Measurements from ENCODE around the gene ERF.

Gene ERF

GRCh38 chr19:42287017-42287826 lies 32.3 kb upstream of the ERF start:
- TF ChIP-seq YY1 (IDR thresholded peaks at IDR 0.05; ENCODE audit: insufficient read depth, insufficient read length) = no peak
- TF ChIP-seq ZNF274 (IDR thresholded peaks at IDR 0.05; ENCODE audit: low read depth, low read length) = no peak
- Histone ChIP-seq H3K4me1 (ENCODE audit: insufficient read depth, insufficient read length) (peaks cover 32% of the 10 kb centered on the region), H3K9me3 (ENCODE audit: insufficient read depth, low read length) (no peaks in the 10 kb centered on the region), H3K27me3 (ENCODE audit: insufficient read depth, insufficient read length) (no peaks in the 10 kb centered on the region), H3K9ac (ENCODE audit: insufficient read length, low read depth) (peak overlapping the region; percentile 21), H3K36me3 (ENCODE audit: insufficient read depth, insufficient read length, low read length) (peaks cover 65% of the 10 kb centered on the region), H3K4me3 (ENCODE audit: insufficient read length, low read depth) (no peak overlapping the region)
- no peak for DNase-seq (ENCODE audit: low read depth, low spot score)

GRCh38 chr19:42286349-42287016 lies 31.6 kb upstream of the ERF start:
- no peak overlapping the region for H3K4me3 ChIP-seq (ENCODE audit: insufficient read length, low read depth)
- H3K9me3 ChIP-seq (ENCODE audit: insufficient read depth, low read length) = no peaks in the 10 kb centered on the region
- H3K9ac ChIP-seq (ENCODE audit: insufficient read length, low read depth) = peak overlapping the region; percentile 32
- peaks cover 33% of the 10 kb centered on the region for H3K4me1 ChIP-seq (ENCODE audit: insufficient read depth, insufficient read length)
- TF ChIP-seq YY1 (IDR thresholded peaks at IDR 0.05; ENCODE audit: insufficient read depth, insufficient read length) (no peak), ZNF274 (IDR thresholded peaks at IDR 0.05; ENCODE audit: low read depth, low read length) (no peak), SUZ12 (IDR thresholded peaks at IDR 0.05; ENCODE audit: extremely low read depth, insufficient read depth, insufficient read length) (no peak)
- peaks cover 58% of the 10 kb centered on the region for H3K36me3 ChIP-seq (ENCODE audit: insufficient read depth, insufficient read length, low read length)
- DNase-seq (ENCODE audit: low read depth, low spot score) = no peak
- H3K27me3 ChIP-seq (ENCODE audit: insufficient read depth, insufficient read length) = no peaks in the 10 kb centered on the region

DNA sequence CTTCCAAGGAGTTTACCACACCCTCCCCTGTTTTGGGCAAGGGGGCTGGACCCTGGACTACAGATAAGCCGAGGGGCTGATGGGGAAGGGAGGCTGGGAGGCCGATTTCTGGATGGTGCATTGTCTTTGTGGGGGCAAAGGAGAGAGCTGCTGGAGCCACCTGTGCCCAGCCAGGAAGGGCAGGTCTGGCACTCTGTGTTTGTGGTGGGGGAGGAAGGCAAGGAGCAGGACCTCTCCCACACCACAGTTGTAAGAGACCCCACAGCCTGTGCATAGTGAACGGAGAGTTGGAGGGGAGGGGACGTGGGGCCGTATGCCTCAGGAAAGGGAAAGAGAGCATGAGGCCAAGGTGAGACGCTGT lies 31.0 kb upstream of the ERF start:
- H3K27me3 ChIP-seq (ENCODE audit: insufficient read depth, insufficient read length) = no peaks in the 10 kb centered on the region
- no peak for DNase-seq (ENCODE audit: low read depth, low spot score)
- peak overlapping the region; percentile 32 for H3K9ac ChIP-seq (ENCODE audit: insufficient read length, low read depth)
- H3K9me3 ChIP-seq (ENCODE audit: insufficient read depth, low read length) = no peaks in the 10 kb centered on the region
- H3K36me3 ChIP-seq (ENCODE audit: insufficient read depth, insufficient read length, low read length) = peaks cover 53% of the 10 kb centered on the region
- TF ChIP-seq SUZ12 (IDR thresholded peaks at IDR 0.05; ENCODE audit: extremely low read depth, insufficient read depth, insufficient read length) = no peak
- TF ChIP-seq YY1 (IDR thresholded peaks at IDR 0.05; ENCODE audit: insufficient read depth, insufficient read length) = no peak
- TF ChIP-seq ZNF274 (IDR thresholded peaks at IDR 0.05; ENCODE audit: low read depth, low read length) = no peak
- H3K4me3 ChIP-seq (ENCODE audit: insufficient read length, low read depth) = no peak overlapping the region
- H3K4me1 ChIP-seq (ENCODE audit: insufficient read depth, insufficient read length) = peaks cover 31% of the 10 kb centered on the region

GRCh38 chr19:42285541-42285941 lies 30.6 kb upstream of the ERF start:
- Histone ChIP-seq H3K9ac (ENCODE audit: insufficient read length, low read depth) (peak overlapping the region; percentile 92), H3K4me3 (ENCODE audit: insufficient read length, low read depth) (peak overlapping the region; percentile 82), H3K4me1 (ENCODE audit: insufficient read depth, insufficient read length) (peaks cover 31% of the 10 kb centered on the region)

DNA sequence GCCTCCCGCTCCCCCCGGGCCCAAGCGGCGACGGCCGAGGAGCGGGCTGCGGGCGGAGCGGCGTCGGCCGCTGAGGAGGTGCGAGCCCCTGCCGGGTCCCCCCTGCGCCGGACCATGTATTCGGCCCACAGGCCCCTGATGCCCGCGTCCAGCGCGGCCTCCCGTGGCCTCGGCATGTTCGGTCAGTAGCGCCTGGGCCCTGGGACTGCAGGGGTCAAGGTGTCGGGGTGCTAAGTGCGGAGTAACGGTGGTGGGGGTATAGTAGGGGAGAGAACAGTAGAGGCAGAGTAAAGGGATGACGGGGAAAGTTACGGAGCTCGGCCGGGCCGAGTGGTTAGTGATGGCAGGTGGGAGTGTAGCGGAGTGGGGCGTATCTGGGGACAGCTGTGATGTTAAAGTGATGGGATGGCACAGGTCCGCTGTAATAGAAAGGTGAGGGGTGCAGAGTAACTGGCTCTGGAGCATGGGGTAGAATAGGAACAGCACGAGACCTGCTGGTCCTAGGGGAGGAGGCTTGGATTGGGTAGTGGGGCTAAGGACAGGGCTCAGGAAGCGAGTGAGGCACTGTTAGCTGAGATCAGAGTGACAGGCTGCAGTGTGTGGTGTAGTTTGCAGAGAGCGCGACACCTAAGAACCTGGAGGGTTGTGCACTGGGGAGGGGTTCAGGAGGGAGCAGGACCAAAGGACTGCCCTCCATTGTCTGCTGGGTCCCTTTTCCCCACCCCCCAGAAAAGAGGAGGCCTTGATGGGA lies 29.8 kb upstream of the ERF start:
- no peaks in the 10 kb centered on the region for H3K27me3 ChIP-seq (ENCODE audit: insufficient read depth, insufficient read length)
- peak overlapping the region; percentile 82 for H3K4me3 ChIP-seq (ENCODE audit: insufficient read length, low read depth)
- TF ChIP-seq YY1 (IDR thresholded peaks at IDR 0.05; ENCODE audit: insufficient read depth, insufficient read length) (no peak), SUZ12 (IDR thresholded peaks at IDR 0.05; ENCODE audit: extremely low read depth, insufficient read depth, insufficient read length) (no peak), ZNF274 (IDR thresholded peaks at IDR 0.05; ENCODE audit: low read depth, low read length) (no peak)
- no peak for DNase-seq (ENCODE audit: low read depth, low spot score)
- H3K36me3 ChIP-seq (ENCODE audit: insufficient read depth, insufficient read length, low read length) = peaks cover 41% of the 10 kb centered on the region
- H3K9me3 ChIP-seq (ENCODE audit: insufficient read depth, low read length) = no peaks in the 10 kb centered on the region
- peak overlapping the region; percentile 92 for H3K9ac ChIP-seq (ENCODE audit: insufficient read length, low read depth)
- peaks cover 28% of the 10 kb centered on the region for H3K4me1 ChIP-seq (ENCODE audit: insufficient read depth, insufficient read length)

More at GRCh38 chr19:42285541-42285941, 30.6 kb upstream of the ERF start:
- no peaks in the 10 kb centered on the region for H3K9me3 ChIP-seq (ENCODE audit: insufficient read depth, low read length)
- H3K36me3 ChIP-seq (ENCODE audit: insufficient read depth, insufficient read length, low read length) = peaks cover 49% of the 10 kb centered on the region
- no peak for TF ChIP-seq YY1 (IDR thresholded peaks at IDR 0.05; ENCODE audit: insufficient read depth, insufficient read length)
- no peak for TF ChIP-seq ZNF274 (IDR thresholded peaks at IDR 0.05; ENCODE audit: low read depth, low read length)
- TF ChIP-seq SUZ12 (IDR thresholded peaks at IDR 0.05; ENCODE audit: extremely low read depth, insufficient read depth, insufficient read length) = no peak
- no peak for DNase-seq (ENCODE audit: low read depth, low spot score)
- no peaks in the 10 kb centered on the region for H3K27me3 ChIP-seq (ENCODE audit: insufficient read depth, insufficient read length)

GRCh38 chr19:42284066-42284501 lies 29.2 kb upstream of the ERF start:
- Histone ChIP-seq H3K36me3 (ENCODE audit: insufficient read depth, insufficient read length, low read length) (peaks cover 34% of the 10 kb centered on the region), H3K9me3 (ENCODE audit: insufficient read depth, low read length) (no peaks in the 10 kb centered on the region), H3K4me3 (ENCODE audit: insufficient read length, low read depth) (peak overlapping the region; percentile 42), H3K9ac (ENCODE audit: insufficient read length, low read depth) (peak overlapping the region; percentile 64), H3K4me1 (ENCODE audit: insufficient read depth, insufficient read length) (peaks cover 31% of the 10 kb centered on the region), H3K27me3 (ENCODE audit: insufficient read depth, insufficient read length) (no peaks in the 10 kb centered on the region)
- DNase-seq (ENCODE audit: low read depth, low spot score) = no peak
- TF ChIP-seq SUZ12 (IDR thresholded peaks at IDR 0.05; ENCODE audit: extremely low read depth, insufficient read depth, insufficient read length) = no peak
- no peak for TF ChIP-seq ZNF274 (IDR thresholded peaks at IDR 0.05; ENCODE audit: low read depth, low read length)
- no peak for TF ChIP-seq YY1 (IDR thresholded peaks at IDR 0.05; ENCODE audit: insufficient read depth, insufficient read length)

Data from NT2/D1 (cell line).